H9 (cell line): ENCODE results near the gene BZW2. TPM values are rescaled to one million over a fixed set of nuclear protein-coding genes. Genes with fewer than 3 reads are reported as not detected.

Experiments
- DNase-seq: peaks from one replicate; pipeline ENCODE4 v3.0.0-alpha.2; 2017
- H2AFZ ChIP-seq: one replicate; pipeline ENCODE4 v1.6.1; 2013; ENCODE audit warnings: mild to moderate bottlenecking, low read length, control low read depth, moderate library complexity
- H2AK5ac ChIP-seq: 2 replicates; pipeline ENCODE4 v1.6.1; 2013; ENCODE audit warnings: low read length, control low read depth, mixed read lengths; ENCODE audit not compliant: insufficient read length
- H2BK120ac ChIP-seq: one replicate; pipeline ENCODE4 v1.6.1; 2013; ENCODE audit warnings: low read depth, mild to moderate bottlenecking, low read length, control low read depth, inconsistent platforms; ENCODE audit not compliant: poor library complexity, severe bottlenecking
- H2BK12ac ChIP-seq: 2 replicates; pipeline ENCODE4 v1.6.1; 2013; ENCODE audit warnings: low read length, control low read depth, mixed read lengths, low read depth; ENCODE audit not compliant: insufficient read length
- H2BK15ac ChIP-seq: 2 replicates; pipeline ENCODE4 v1.6.1; 2013; ENCODE audit warnings: low read depth, low read length, control low read depth
- H2BK20ac ChIP-seq: one replicate; pipeline ENCODE4 v1.6.1; 2013; ENCODE audit warnings: low read depth, mild to moderate bottlenecking, low read length, control low read depth, inconsistent platforms; ENCODE audit not compliant: poor library complexity, severe bottlenecking
- H2BK5ac ChIP-seq: 2 replicates; pipeline ENCODE4 v1.6.1; 2013; ENCODE audit warnings: low read length, control low read depth, mixed read lengths; ENCODE audit not compliant: insufficient read length
- H3K14ac ChIP-seq: 2 replicates; pipeline ENCODE4 v1.6.1; 2013; ENCODE audit warnings: low read length, control low read depth; ENCODE audit not compliant: insufficient read depth
- H3K18ac ChIP-seq: 2 replicates; pipeline ENCODE4 v1.6.1; 2013; ENCODE audit warnings: low read depth, mild to moderate bottlenecking, mixed read lengths, low read length, control low read depth; ENCODE audit not compliant: insufficient read length
- H3K23ac ChIP-seq: 2 replicates; pipeline ENCODE4 v1.6.1; 2013; ENCODE audit warnings: low read length, control low read depth, mixed read lengths, low read depth; ENCODE audit not compliant: insufficient read length
- H3K23me2 ChIP-seq: 2 replicates; pipeline ENCODE4 v1.6.1; 2013; ENCODE audit warnings: low read depth, mild to moderate bottlenecking, mixed read lengths, low read length, control low read depth; ENCODE audit not compliant: insufficient read length, poor library complexity, severe bottlenecking
- H3K27ac ChIP-seq: 2 replicates; pipeline ENCODE4 v1.5.1; 2013; ENCODE audit warnings: low read length, control low read depth, mixed read lengths, low read depth; ENCODE audit not compliant: insufficient read length
- H3K27me3 ChIP-seq: 2 replicates; pipeline ENCODE4 v1.6.1; 2013; ENCODE audit warnings: low read length, control low read depth, inconsistent platforms; ENCODE audit not compliant: insufficient read depth
- H3K4ac ChIP-seq: 2 replicates; pipeline ENCODE4 v1.6.1; 2013; ENCODE audit warnings: low read depth, mild to moderate bottlenecking, control low read depth, inconsistent platforms, low read length, moderate library complexity
- H3K4me1 ChIP-seq: 2 replicates; pipeline ENCODE4 v1.6.1; 2013; ENCODE audit warnings: low read length, control low read depth, inconsistent platforms; ENCODE audit not compliant: insufficient read depth
- H3K4me2 ChIP-seq: 2 replicates; pipeline ENCODE4 v1.6.1; 2013; ENCODE audit warnings: low read length, control low read depth, mixed read lengths; ENCODE audit not compliant: insufficient read length, insufficient read depth
- H3K56ac ChIP-seq: 2 replicates; pipeline ENCODE4 v1.6.1; 2013; ENCODE audit warnings: low read depth, mild to moderate bottlenecking, mixed read lengths, low read length, control low read depth; ENCODE audit not compliant: insufficient read length
- H3K79me1 ChIP-seq: 2 replicates; pipeline ENCODE4 v1.6.1; 2013; ENCODE audit warnings: low read depth, mild to moderate bottlenecking, moderate library complexity, low read length, control low read depth, inconsistent platforms; ENCODE audit not compliant: insufficient read depth, poor library complexity, severe bottlenecking
- H3K79me2 ChIP-seq: 2 replicates; pipeline ENCODE4 v1.6.1; 2013; ENCODE audit warnings: low read length, control low read depth, inconsistent platforms; ENCODE audit not compliant: insufficient read depth
- H3K9ac ChIP-seq: 2 replicates; pipeline ENCODE4 v1.6.1; 2013; ENCODE audit warnings: low read length, control low read depth, mixed read lengths; ENCODE audit not compliant: insufficient read length; ENCODE audit errors: extremely low read depth
- H3K9me3 ChIP-seq: one replicate; pipeline ENCODE4 v1.6.1; 2013; ENCODE audit warnings: low read depth, low read length, inconsistent platforms; ENCODE audit not compliant: control insufficient read depth
- H3T11ph ChIP-seq: one replicate; pipeline ENCODE4 v1.6.1; 2013; ENCODE audit warnings: mild to moderate bottlenecking, low read length, control low read depth, inconsistent platforms
- H4K20me1 ChIP-seq: one replicate; pipeline ENCODE4 v1.6.1; 2013; ENCODE audit not compliant: control insufficient read depth, insufficient read length, insufficient read depth
- H4K5ac ChIP-seq: 2 replicates; pipeline ENCODE4 v1.6.1; 2013; ENCODE audit warnings: low read depth, mild to moderate bottlenecking, mixed read lengths, low read length, control low read depth; ENCODE audit not compliant: insufficient read length
- H4K8ac ChIP-seq: replicated peaks from 2 replicates; pipeline ENCODE4 v1.6.1; 2013; ENCODE audit warnings: low read length, control low read depth, mixed read lengths, low read depth; ENCODE audit not compliant: insufficient read length
- H4K91ac ChIP-seq: 2 replicates; pipeline ENCODE4 v1.6.1; 2013; ENCODE audit warnings: low read depth, mild to moderate bottlenecking, moderate library complexity, mixed read lengths, low read length, control low read depth; ENCODE audit not compliant: insufficient read length
- H3K27ac Mint-ChIP-seq, 3 experiments: 2 replicates in 2 of 3; 3 replicates in 1 of 3; pipeline ENCODE4 v1.8.0; 2020 to 2021; ENCODE audit warnings: mixed read lengths in 3 of 3, mild to moderate bottlenecking in 1 of 3, moderate library complexity in 1 of 3
- H3K27me3 Mint-ChIP-seq: 2 replicates; pipeline ENCODE4 v1.8.0; 2021; ENCODE audit warnings: low read depth, mild to moderate bottlenecking, moderate library complexity, mixed read lengths
- H3K36me3 Mint-ChIP-seq, 3 experiments: 2 replicates in 2 of 3; 3 replicates in 1 of 3; pipeline ENCODE4 v1.8.0; 2020 to 2021; ENCODE audit warnings: low read depth in 3 of 3, mixed read lengths in 3 of 3; ENCODE audit not compliant: insufficient read depth in 1 of 3
- H3K4me1 Mint-ChIP-seq, 2 experiments: 2 replicates each; pipeline ENCODE4 v1.8.0; 2020; ENCODE audit warnings: mixed read lengths in 2 of 2
- H3K4me3 Mint-ChIP-seq, 2 experiments: 2 replicates in 1 of 2; 3 replicates in 1 of 2; pipeline ENCODE4 v1.8.0; 2020 to 2021; ENCODE audit warnings: mild to moderate bottlenecking in 2 of 2, mixed read lengths in 2 of 2, moderate library complexity in 1 of 2
- H3K9me3 Mint-ChIP-seq, 2 experiments: 2 replicates in 1 of 2; 3 replicates in 1 of 2; pipeline ENCODE4 v1.8.0; 2020; ENCODE audit warnings: mild to moderate bottlenecking in 2 of 2, mixed read lengths in 2 of 2, moderate library complexity in 1 of 2
- CTCF ChIP-seq: fragments of 200-600 bp; sonication (generic); conservative IDR thresholded peaks from 3 replicates; pipeline ENCODE4 v1.8.0; 2021; ENCODE audit warnings: antibody characterized with exemption, mild to moderate bottlenecking
- WGBS: extraction: QIAGEN DNeasy Blood & Tissue Kit; methylation state at CpG from one replicate; pipeline ENCODE4 v1.1.7; 2013; ENCODE audit warnings: missing lambda C conversion rate, low lambda C conversion rate, mixed read lengths; ENCODE audit not compliant: insufficient read length; ENCODE audit errors: extremely low coverage; 5-methylcytosine and 5-hydroxymethylcytosine counted together
- total RNA-seq: library from RNA; stranded (reverse); gene quantifications from 2 replicates; pipeline ENCODE4 v1.2.1, GENCODE V29; 2021

Gene BZW2
- total RNA-seq, 1 experiment from 2014 or later = 64.6 TPM

GRCh38 chr7:16718111-16718656 is 72.2 kb downstream of the BZW2 start:
- Histone ChIP-seq H4K20me1 (no peaks in the 10 kb centered on the region), H4K91ac (no peak overlapping the region), H4K5ac (no peak overlapping the region), H3K79me1 (no peaks in the 10 kb centered on the region), H2AK5ac (no peak overlapping the region), H3K4ac (no peak overlapping the region), H2BK5ac (no peak overlapping the region), H2BK120ac (no peak overlapping the region), H3K79me2 (no peaks in the 10 kb centered on the region), H3K9ac (no peak overlapping the region), H3K9me3 (no peaks in the 10 kb centered on the region), H3K27me3 (no peaks in the 10 kb centered on the region), H2BK20ac (no peak overlapping the region), H3K14ac (no peak overlapping the region), H3K4me1 (no peaks in the 10 kb centered on the region), H3K18ac (no peak overlapping the region), H2AFZ (no peak overlapping the region), H4K8ac (no peak overlapping the region), H3K23me2 (no peaks in the 10 kb centered on the region), H2BK15ac (no peak overlapping the region), H3K4me2 (no peak overlapping the region), H3K56ac (no peak overlapping the region), H2BK12ac (no peak overlapping the region), H3K23ac (no peak overlapping the region), H3T11ph (no peak overlapping the region), H3K27ac (no peak overlapping the region)
- whole genome bisulfite sequencing = no CpG with 5 or more reads among the region's 3 CpGs
- Mint-ChIP-seq H3K9me3 (no peaks in the 10 kb centered on the region), H3K27me3 (no peaks in the 10 kb centered on the region), H3K4me3 (no peak overlapping the region), H3K4me1 (peaks cover 3 to 6% of the 10 kb centered on the region in 2 experiments; a peak in 3 of 4 replicates), H3K36me3 (no peaks in the 10 kb centered on the region), H3K27ac (no peak overlapping the region; a peak in 1 of 7 replicates)
- no peak for DNase-seq
- no peak for TF ChIP-seq CTCF
